NCI-H2171 treated with DMSO at 0.1 percent for 48 hours (cell line): ENCODE measurements around the gene SHMT2.

Experiments
- DNase-seq: peaks from one replicate; lab custom pipeline; 2025; lab: John Stamatoyannopoulos, UW

SHMT2 gene

DNA sequence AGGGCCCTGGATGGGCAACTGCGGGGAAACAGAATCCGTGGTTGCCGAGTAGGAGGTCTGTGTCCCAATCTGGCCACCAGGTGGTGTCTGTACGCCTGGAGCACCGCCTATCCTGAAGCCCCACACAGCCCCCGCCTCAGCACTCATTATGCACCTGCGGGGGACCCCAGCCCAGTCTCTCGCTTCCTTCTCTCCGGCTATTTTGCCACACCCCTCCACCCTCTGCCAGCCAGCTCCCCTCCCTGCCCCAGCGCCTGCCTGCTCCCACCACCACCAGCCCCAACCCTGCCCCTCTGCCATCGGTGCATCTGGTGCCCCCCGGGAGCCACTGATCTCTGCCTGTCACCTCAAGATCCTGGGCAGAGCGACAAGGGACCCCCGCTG, 15.1 kb upstream of the SHMT2 start:
- peak; percentile 82 for DNase-seq

- no peak for DNase-seq
Measured at GRCh38 chr12:57215065-57215464, 14.4 kb upstream of the SHMT2 start.

DNA sequence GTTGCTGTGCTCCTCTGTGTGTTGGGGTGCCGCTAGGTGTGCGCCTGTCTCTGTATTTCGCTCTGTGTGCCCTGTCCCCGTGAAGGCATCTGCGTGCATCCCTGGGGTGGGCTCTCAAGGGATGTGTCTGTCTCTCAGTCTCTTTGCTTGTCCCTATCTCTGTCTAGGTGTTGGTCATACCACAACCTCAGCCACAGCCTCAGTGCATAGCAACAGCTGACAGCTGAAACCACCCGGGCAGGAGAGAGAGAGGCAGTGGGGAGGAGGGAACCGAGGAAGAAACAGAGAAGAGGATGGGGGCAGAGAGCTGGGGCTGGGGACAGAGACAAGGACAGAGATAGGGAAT, 13.9 kb upstream of the SHMT2 start:
- no peak for DNase-seq

GRCh38 chr12:57216014-57216911, 13.2 kb upstream of the SHMT2 start, which contains the start of gene NXPH4:
Gene NXPH4 (plus strand): TSS chr12:57216794. CDS start chr12:57216970, 176 bp downstream.
- DNase-seq = peak; percentile 65

DNA sequence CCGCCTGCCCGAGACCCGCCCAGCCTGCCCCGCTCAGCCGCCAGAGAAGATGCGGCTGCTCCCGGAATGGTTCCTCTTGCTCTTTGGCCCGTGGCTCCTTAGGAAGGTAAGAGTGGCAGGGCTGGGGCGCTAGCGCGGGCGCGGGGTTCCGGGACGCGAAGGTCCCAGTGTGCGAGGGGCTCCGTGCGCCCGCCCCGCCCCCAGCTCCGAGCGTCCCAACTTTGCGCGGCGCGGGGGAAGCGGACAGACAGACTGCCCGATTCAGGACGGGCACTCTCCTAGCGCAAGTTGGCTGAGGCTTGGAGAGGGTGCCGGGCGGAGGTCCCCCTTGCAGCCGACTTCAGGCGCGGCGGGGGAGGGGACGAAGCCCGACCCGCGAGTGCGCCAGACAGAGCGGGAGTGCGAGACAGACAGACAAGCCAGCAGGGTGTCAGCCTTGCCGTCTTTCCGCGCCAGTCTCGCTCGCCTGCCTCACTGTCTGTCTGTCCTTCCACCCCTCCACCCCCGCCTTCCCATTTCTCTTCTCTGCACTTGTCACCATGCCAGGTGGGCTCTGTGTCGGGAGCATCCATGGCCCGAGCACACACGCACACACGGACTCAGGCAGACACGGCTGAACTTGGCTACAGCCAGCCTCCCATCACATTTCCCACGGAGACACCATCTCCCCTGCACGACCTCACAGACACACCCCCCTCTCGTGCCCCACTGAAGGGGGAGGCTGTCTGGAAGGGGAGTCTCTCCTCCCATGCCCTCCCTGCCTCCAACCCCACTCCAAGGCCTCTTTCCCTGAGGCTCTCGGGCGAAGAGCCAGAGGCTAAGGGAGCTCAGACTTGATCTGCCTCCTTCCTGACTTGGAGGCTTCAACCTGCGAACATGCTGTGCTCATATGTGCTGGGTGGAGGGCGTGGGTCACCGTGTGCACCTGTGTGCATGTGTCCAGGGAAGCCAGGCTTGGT, 12.3 kb upstream of the SHMT2 start:
- peak; percentile 45 for DNase-seq

DNA sequence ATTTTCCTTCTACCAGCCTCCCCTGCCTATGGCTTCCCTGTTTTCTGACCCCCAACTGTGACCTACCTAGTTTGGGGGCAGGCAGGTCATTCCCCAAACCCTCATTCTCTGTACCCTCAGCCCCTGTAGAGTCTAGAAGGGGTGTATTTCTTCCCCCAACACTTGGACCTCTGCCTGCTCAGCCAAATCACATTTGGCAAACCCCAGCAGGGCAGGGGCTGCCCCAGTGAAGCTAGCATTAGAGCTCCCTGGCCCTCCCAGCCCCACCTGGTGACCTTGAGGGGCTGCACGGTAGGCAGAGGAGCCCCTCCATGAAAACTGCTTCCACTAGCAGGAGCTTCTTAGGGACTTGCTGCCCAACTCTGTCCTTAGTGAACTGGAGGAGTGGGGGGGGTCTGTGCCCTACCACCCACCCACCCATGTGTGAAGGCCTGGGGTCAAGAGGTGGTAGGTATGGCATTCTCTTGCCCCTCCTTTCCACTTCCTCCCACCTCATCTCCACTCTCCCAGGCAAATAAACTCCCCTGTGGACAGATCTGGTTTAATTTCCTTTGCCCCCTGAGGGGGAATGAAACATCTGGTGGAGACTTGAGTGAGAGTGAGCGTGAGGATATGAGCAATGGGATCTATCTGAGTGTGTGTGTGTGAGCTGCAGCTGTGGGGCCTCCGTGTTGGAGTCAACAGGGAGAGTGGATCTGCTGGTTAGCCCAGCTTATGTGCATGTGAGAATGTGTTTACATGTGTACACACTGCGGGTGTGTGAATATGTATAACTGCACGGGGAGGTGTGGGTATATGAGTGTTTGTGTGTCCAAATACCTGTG, 11.3 kb upstream of the SHMT2 start:
- DNase-seq = no peak

GRCh38 chr12:57219205-57219992, 10.1 kb upstream of the SHMT2 start:
- no peak for DNase-seq

DNA sequence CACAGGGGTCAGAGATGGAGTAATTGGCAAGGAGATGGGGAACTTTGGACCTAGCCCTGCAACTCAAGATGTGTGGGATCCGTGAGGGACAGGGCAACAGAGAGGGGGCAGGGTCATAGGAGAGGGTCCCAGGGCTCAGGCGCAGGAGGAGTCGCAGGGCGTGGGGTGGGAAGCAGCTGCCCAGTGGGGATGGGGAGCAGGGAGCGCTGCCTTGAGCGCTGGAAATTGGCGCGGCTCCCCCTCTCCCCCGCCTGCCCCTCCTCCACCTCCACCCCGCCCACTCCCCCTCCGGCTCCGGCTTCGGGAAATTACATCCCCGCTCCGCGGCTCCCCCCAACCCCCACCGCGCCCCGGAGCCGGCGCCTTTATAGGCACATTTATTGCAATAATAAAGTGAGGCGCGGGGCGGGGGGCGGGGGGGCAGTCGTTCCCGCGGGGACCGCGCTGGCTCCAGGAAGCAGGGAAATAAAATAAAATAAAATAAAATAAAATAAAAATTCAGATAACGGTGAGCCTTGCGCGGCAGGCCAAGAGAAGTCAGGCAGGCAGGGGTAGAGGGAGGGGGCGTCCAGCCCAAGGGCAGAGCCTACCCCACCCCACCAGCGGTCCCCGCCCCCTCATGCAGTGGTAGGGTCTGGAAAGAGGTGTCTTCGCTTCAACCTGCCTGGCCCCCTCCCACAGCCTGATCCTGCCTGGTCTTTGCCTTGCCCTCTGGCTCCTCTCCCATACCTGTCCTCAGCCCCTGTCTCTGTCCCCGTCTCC, 9.3 kb upstream of the SHMT2 start:
- no peak for DNase-seq

DNA sequence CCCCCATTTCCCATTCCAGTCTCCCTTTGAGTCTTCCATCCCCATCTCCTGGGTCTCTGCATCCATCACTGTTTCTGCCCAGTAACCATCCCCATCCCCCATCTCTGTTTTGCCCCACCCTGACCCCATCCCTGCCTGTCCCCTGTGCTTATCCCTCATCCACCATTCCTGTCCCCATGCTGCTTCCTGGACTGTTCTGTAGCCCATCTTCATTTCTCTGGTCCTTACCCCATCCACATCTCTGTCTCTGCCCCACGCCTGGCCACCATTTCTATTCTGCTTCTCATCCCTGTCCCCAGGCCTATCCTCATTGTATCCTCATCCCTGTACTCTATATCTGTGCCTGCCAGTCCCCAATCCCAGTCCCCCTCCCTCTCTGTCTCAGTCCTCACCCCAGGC, 8.7 kb upstream of the SHMT2 start:
- DNase-seq = no peak

DNA sequence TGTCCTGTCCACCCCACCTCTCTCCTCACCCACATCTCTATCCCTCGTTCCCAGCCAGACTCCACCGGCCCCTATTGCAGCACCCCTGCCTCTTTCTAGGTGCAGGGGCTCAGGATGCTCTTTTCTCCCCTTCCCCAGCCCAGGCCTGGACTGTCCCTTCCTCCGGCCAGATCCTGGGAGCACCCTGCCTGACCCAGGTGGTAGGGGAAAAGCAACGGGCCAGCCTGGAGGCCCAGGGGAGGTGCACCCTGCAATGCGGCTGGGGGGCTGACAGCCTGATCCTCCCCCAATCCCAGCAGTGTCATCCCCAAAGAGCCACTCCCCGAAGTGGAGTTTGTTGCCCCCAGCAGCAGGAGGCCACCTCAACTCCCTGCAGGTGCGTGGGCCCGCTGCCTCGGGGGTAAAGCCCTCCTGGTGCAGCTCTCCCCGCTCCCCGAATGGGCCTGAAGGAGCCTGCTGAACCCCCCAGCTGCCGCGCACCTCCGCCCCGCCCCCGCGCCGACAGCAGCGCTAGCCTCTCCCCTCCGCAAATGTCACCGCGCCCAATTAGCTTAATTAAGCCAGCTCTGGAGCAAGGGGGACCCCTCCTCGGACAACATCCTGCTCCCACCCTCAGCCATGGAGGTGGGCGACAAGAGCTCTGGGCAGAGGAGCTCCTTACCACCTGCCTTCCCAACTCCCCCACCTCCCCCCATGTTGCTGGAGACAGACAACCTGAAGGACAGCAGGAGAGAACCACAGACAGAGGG, 8.2 kb upstream of the SHMT2 start:
- DNase-seq = no peak

- no peak for DNase-seq
Measured at GRCh38 chr12:57222286-57223190, 7.0 kb upstream of the SHMT2 start.

DNA sequence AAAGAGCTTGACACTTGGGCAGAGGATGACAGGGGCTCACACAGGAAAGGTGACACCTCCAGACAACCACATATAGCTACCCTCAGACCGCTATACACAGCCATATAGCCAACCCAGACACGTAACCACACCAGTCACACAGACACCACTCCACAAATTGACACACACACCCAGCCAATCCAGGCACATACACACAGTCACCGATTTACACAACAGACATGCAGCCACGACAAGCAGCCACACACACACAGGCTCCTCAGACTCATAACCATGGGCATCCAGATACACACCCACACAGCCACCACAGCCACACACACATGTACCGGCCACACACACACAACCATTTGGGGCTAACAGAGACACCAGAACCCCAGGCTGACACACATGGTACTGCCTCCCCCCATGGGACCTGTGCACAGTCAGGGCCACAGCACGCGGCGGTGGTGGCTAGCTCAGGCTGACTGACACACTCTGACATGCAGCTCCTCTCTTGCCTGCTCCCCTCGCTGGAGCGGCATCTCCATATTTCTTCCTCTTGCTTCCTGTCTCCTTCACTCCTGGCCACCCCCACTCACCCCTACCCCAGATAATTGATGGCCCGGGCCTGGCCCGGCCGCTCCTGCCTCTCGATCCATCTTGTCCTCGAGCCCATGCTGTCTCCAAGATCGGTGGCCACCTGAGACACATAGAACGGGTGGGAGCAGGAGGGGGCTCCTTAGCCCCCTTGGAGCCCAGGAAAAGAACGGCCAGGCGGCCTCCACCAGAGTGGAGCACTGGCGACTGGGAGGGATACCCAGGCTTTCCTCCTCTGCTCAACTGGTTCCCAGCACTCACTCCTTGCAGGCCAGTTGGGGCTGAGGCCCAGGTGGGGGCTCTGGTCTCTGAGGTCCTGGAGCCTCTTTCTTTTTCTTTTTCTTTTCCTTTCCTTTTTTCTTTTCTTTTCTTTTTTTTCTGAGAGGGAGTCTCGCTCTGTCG, 6.0 kb upstream of the SHMT2 start:
- DNase-seq = no peak

DNA sequence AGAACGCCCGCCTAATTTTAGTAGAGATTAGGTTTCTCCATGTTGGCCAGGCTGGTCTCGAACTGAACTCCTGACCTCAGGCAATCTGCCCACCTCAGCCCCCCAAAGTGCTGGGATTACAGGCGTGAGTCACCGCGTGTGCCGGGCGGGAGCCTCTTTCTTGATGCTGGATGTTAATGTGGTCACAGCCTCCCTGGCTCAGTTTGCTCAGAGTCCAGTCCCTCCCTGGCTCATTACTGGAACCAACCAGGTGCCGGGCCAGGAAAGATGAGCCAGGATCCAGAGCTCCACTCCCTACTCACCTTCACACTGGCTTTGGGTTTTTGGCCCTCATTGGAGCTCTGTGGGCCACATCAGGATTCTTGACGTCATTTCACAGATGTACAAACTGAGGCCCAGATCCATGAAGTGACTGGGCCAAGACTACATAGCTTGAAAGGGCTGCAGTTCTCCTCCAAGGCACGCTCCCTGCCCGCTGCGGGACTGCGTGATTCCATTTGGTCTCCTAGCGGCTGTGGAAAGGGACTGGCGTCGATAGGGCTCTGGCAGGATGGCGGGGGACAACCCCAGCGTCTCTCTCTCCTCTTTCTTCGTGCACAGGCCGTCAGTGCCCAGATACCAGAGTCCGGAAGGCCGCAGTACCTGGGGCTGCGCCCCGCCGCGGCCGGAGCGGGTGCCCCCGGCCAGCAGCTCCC, 5.1 kb upstream of the SHMT2 start:
- no peak for DNase-seq

GRCh38 chr12:57224973-57225679, 4.4 kb upstream of the SHMT2 start:
- peak; percentile 76 for DNase-seq

- no peak for DNase-seq
Measured at GRCh38 chr12:57225680-57226210, 3.8 kb upstream of the SHMT2 start.
